ENCODE results near the gene RFX6. TPM values are rescaled to one million over a fixed set of nuclear protein-coding genes. Genes with fewer than 3 reads are reported as not detected.

Gene RFX6
- total and polyA plus RNA-seq, 2 donors (not counting 1 experiment from before 2014, with no cell fraction given) = not detected

GRCh38 chr6:116955773-116956172, 78.7 kb downstream of the RFX6 start:
- no peaks in the 10 kb centered on the region for H3K36me3 ChIP-seq (replicated peaks in 1 of 2; ENCODE audit: control extremely low read depth in 1 of 2, control insufficient read depth in 1 of 2, extremely low read depth in 1 of 2, insufficient read depth in 2 of 2, low read length in 1 of 2)
- no peaks in the 10 kb centered on the region for H3K9me3 Mint-ChIP-seq (ENCODE audit: insufficient read depth)
- H3K9me3 ChIP-seq (ENCODE audit: control extremely low read depth in 1 of 3, control insufficient read depth in 2 of 3, insufficient read depth in 1 of 3, low read length in 2 of 3) = no peaks in the 10 kb centered on the region
- H3K4me2 ChIP-seq (replicated peaks; ENCODE audit: low read depth, low read length, poor library complexity, severe bottlenecking) = no peak overlapping the region
- no peaks in the 10 kb centered on the region for H3K27me3 Mint-ChIP-seq
- ATAC-seq (ENCODE audit: low read depth) (no peak), DNase-seq (no peak)
- H3K9ac ChIP-seq (ENCODE audit: low read length) = no peak overlapping the region
- H3K4me1 ChIP-seq (ENCODE audit: control insufficient read depth in 2 of 2, insufficient read depth in 2 of 2, low read length in 2 of 2) = no peaks in the 10 kb centered on the region
- no peak overlapping the region for H3K27ac ChIP-seq (ENCODE audit: low read length in 2 of 2)
- no peaks in the 10 kb centered on the region for H3K4me1 Mint-ChIP-seq
- H3K4me3 ChIP-seq (ENCODE audit: control extremely low read depth in 1 of 5, extremely low read depth in 1 of 5, insufficient read depth in 1 of 5, low read depth in 2 of 5, low read length in 4 of 5) = no peak overlapping the region
- no peaks in the 10 kb centered on the region for H3K79me2 ChIP-seq (ENCODE audit: control insufficient read depth, insufficient read depth, low read length)
- CTCF ChIA-PET = interaction anchor here (1.1 kb wide), 1 partner anchor 13 kb away, joined by 5 read pairs; no protein-coding TSS in a partner anchor
- no peak overlapping the region for H3K4me3 Mint-ChIP-seq
- TF ChIP-seq CTCF (IDR thresholded peaks at IDR 0.05) (no peak), EZH2 (IDR thresholded peaks at IDR 0.05; ENCODE audit: borderline replicate concordance, insufficient read depth, low read depth, low read length, poor library complexity, severe bottlenecking) (no peak)
- no peaks in the 10 kb centered on the region for H3K27me3 ChIP-seq (replicated peaks in 1 of 4; ENCODE audit: control extremely low read depth in 1 of 4, control insufficient read depth in 3 of 4, insufficient read depth in 4 of 4, low read length in 3 of 4)
- intact Hi-C loops (cut with micrococcal nuclease) = no loop called here
- no peaks in the 10 kb centered on the region for H4K20me1 ChIP-seq (ENCODE audit: control insufficient read depth, insufficient read depth, low read length, poor library complexity, severe bottlenecking)
- H2AFZ ChIP-seq (ENCODE audit: insufficient read depth, low read depth, low read length, poor library complexity, severe bottlenecking) = no peak overlapping the region
- no CpG with 5 or more reads among the region's 7 CpGs for WGBS (ENCODE audit: insufficient coverage)
- POLR2A ChIA-PET = no interaction called here
- no peak overlapping the region for H3K27ac Mint-ChIP-seq

GRCh38 chr6:116963972-116964371, 86.9 kb downstream of the RFX6 start:
- Histone ChIP-seq H3K4me3 (ENCODE audit: control extremely low read depth in 1 of 5, extremely low read depth in 1 of 5, insufficient read depth in 1 of 5, low read depth in 2 of 5, low read length in 4 of 5) (no peak overlapping the region), H3K79me2 (ENCODE audit: control insufficient read depth, insufficient read depth, low read length) (no peaks in the 10 kb centered on the region), H4K20me1 (ENCODE audit: control insufficient read depth, insufficient read depth, low read length, poor library complexity, severe bottlenecking) (no peaks in the 10 kb centered on the region), H3K9me3 (ENCODE audit: control extremely low read depth in 1 of 3, control insufficient read depth in 2 of 3, insufficient read depth in 1 of 3, low read length in 2 of 3) (no peaks in the 10 kb centered on the region), H3K4me1 (ENCODE audit: control insufficient read depth in 2 of 2, insufficient read depth in 2 of 2, low read length in 2 of 2) (no peaks in the 10 kb centered on the region), H3K27ac (ENCODE audit: low read length in 2 of 2) (no peak overlapping the region), H3K27me3 (replicated peaks in 1 of 4; ENCODE audit: control extremely low read depth in 1 of 4, control insufficient read depth in 3 of 4, insufficient read depth in 4 of 4, low read length in 3 of 4) (peaks cover 0 to 8% (median 0%) of the 10 kb centered on the region in 4 experiments), H3K36me3 (replicated peaks in 1 of 2; ENCODE audit: control extremely low read depth in 1 of 2, control insufficient read depth in 1 of 2, extremely low read depth in 1 of 2, insufficient read depth in 2 of 2, low read length in 1 of 2) (no peaks in the 10 kb centered on the region), H2AFZ (ENCODE audit: insufficient read depth, low read depth, low read length, poor library complexity, severe bottlenecking) (no peak overlapping the region), H3K9ac (ENCODE audit: low read length) (no peak overlapping the region), H3K4me2 (replicated peaks; ENCODE audit: low read depth, low read length, poor library complexity, severe bottlenecking) (no peak overlapping the region)
- intact Hi-C loops (cut with micrococcal nuclease) = no loop called here
- ChIA-PET CTCF (no interaction called here), POLR2A (no interaction called here)
- TF ChIP-seq CTCF (IDR thresholded peaks at IDR 0.05) (no peak), EZH2 (IDR thresholded peaks at IDR 0.05; ENCODE audit: borderline replicate concordance, insufficient read depth, low read depth, low read length, poor library complexity, severe bottlenecking) (no peak)
- no CpG with 5 or more reads among the region's 1 CpG for WGBS (ENCODE audit: insufficient coverage)
- no peaks in the 10 kb centered on the region for H3K4me1 Mint-ChIP-seq
- no peak for ATAC-seq (ENCODE audit: low read depth)
- H3K27me3 Mint-ChIP-seq = peaks cover 12% of the 10 kb centered on the region
- H3K9me3 Mint-ChIP-seq (ENCODE audit: insufficient read depth) = no peaks in the 10 kb centered on the region
- H3K4me3 Mint-ChIP-seq = no peak overlapping the region
- no peak for DNase-seq
- no peak overlapping the region for H3K27ac Mint-ChIP-seq

Measured in B cell (primary cell).